GM20000 (cell line): ENCODE measurements around the gene AFMID.
"Not testable (repeated sequence)": the region's sequence is repeated elsewhere in the genome, so short reads cannot be mapped to it uniquely, and the experiment has no call there.

Source experiments
- DNase-seq: peaks from one replicate; pipeline ENCODE4 v3.0.0; 2012; ENCODE audit warnings: low spot score
- CTCF ChIP-seq: IDR thresholded peaks from 2 replicates; pipeline ENCODE4 v1.5.1; 2012; ENCODE audit warnings: mild to moderate bottlenecking, control low read depth; ENCODE audit errors: extremely low read depth, missing control alignments

Gene AFMID

GRCh38 chr17:78186692-78187595 lies at the start of gene AFMID, which contains the start of gene TK1:
AFMID (plus strand) TSS chr17:78187362; CDS start chr17:78187371, 9 bp downstream.
TK1 (minus strand) TSS chr17:78187052; CDS start chr17:78186994, 58 bp downstream.
- DNase-seq = peak; percentile 97
- peak; percentile 27 for TF ChIP-seq CTCF

GRCh38 chr17:78137392-78138203 lies 49.6 kb upstream of the AFMID start:
- DNase-seq = peak; percentile 37
- peak; percentile 47 for TF ChIP-seq CTCF

- DNase-seq = no peak
- TF ChIP-seq CTCF = no peak
Observed at GRCh38 chr17:78138204-78139060, 48.7 kb upstream of the AFMID start.

GRCh38 chr17:78139861-78140168 lies 47.3 kb upstream of the AFMID start:
- not testable (repeated sequence) for DNase-seq

GRCh38 chr17:78140169-78141051 lies 46.8 kb upstream of the AFMID start:
- no peak for TF ChIP-seq CTCF
- peak; percentile 96 for DNase-seq

GRCh38 chr17:78141437-78142118 lies 45.6 kb upstream of the AFMID start:
- TF ChIP-seq CTCF = no peak
- DNase-seq = no peak
